GM18517 (cell line): ENCODE results near the gene CD6.
"Not testable (repeated sequence)": the region's sequence is repeated elsewhere in the genome, so short reads cannot be mapped to it uniquely, and the experiment has no call there.

Experiments
- ATAC-seq: cut with Tn5 transposase; IDR thresholded peaks from one replicate; pipeline ENCODE4 v1.9.1; 2021; ENCODE audit warnings: mild to moderate bottlenecking, moderate library complexity; ENCODE audit not compliant: unreplicated experiment

The CD6 gene

GRCh38 chr11:60951904-60952741, 19.4 kb upstream of the CD6 start, which contains the start of gene SLC15A3:
Gene SLC15A3, minus strand, starts transcription at chr11:60952176. Its CDS starts 625 bp downstream, at chr11:60951551.
- peak; percentile 65 for ATAC-seq

DNA sequence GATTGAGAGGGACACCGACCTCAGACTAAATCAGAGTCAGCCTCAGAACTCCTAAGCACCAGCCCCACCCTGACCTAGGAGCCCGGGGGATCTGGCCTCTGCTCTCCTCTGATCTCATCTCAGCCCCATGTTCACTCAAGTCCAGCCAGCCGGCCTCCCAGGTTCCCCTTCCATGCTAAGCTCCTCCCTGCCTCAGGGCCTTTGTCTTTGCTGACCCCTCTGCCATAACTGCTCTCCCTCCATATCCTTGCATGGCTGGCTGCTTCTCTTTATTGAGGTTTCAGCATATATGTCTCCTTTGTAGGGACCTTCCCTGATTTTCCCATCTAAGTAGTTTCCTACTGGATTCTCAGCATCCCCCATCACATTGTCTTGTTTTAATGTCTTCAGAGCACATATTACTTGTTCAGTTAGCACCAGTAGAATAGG, 18.7 kb upstream of the CD6 start:
- no peak for ATAC-seq

DNA sequence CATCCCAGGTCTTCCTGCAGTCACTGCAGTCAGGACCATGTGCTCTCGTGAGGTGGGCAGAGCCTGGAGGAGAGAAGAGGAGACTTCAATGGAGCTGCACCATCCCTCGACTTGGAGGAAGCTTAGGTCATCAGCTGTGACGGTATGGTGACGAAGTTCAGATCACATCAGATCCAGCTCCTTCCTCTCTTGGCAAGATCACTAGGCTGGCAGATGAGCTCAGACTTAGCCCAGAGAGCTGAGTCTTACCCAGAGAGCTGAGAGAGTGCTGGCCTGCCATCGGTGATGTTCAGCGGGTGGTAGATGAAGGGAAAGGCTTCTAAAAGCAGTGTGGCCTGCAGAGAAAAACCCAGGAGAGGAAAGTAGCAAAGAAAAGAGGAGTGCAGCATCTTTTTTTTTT, 17.7 kb upstream of the CD6 start:
- no peak for ATAC-seq

DNA sequence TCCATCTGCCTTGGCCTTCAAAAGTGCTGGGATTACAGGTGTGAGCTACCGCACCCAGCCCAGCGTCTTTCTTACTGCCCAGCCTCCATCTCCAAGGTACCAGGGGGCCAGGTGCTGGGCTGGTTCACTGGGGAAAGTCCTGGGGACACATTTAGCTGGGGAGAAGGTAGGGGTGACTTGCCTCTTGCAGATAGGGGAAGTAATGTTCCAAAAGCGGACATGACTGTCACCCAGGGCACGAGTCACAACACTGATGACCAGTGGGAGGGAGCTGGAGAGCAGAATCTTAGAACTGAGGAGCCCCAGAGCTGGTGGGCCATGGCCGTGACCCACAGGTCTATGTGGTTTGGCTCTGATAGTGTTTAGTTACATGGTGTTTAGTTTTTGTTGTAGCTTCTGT, 17.1 kb upstream of the CD6 start:
- ATAC-seq: no peak

DNA sequence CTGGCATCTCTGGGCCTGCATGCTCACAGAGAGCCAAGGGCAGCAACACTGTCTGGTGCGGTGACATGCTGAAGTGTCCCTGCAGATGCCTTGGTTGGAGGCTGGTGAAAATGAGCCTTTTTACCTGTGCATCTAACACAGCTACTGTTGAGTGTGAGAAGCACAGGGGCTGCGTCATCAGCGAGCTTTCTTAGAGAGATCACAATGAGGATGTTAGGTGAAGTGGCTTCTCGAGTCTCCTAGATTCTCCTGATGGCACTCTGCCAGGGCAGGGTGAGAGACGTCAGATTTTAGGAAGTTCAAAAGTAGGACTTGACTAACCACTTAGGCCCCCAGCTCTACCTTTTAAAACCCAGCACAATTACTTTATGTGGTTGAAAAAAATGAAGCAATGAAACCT, 15.9 kb upstream of the CD6 start:
- ATAC-seq: no peak

DNA sequence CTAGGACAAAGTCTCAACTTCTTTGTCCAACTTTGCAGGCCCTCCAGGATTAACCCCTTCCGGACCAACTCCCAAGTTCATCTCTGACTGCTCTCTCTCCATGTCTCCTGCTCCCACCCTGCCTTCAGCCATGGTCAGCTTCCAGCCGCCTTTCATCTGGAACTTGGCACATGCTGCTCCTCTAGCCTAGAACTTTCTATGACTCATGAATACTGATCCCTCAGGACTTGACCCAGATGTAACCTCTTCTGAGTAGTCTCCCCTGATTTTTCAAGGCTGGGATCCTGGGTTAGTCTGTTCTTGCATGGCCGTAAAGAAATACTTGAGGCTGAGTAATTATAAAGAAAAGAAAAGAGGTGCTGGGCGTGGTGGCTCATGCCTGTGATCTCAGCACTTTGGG, 14.3 kb upstream of the CD6 start:
- no peak for ATAC-seq

DNA sequence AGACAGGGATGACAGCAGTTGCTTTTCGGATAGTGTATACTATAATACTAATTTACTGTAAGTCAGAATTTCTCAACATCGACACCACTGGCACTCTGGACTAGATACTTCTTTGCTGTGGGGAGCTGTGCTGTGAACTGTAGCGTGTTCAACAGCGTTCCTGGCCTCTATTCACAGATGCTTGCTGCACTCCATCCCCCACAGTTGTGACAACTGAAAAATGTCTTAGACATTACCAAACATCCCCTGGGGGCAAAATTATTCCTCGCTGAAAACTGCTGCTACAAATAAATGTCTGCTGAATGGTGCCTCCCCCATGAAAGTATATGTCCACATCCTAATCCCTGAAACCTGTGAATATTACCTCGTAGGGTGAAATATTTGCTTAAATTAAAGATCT, 12.0 kb upstream of the CD6 start:
- ATAC-seq: no peak

DNA sequence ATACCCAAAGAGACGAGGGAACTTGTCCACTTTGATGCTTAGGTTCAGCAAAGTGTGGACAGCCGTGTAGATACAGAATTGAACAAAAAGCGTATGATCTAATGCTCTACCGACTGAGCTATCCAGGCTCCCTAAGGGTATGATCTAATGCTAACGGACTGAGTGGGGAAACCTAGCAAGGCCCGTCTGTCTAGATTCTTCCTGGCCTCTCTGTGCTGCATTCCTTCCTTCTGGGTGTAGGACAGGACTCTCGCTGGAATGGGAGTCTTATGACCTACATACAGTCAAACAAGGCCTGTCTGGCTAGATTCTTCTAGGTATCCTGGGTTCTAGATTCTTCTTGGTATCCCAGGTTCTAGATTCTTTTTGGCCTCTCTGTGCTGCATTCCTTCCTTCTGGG, 11.1 kb upstream of the CD6 start:
- no peak for ATAC-seq

DNA sequence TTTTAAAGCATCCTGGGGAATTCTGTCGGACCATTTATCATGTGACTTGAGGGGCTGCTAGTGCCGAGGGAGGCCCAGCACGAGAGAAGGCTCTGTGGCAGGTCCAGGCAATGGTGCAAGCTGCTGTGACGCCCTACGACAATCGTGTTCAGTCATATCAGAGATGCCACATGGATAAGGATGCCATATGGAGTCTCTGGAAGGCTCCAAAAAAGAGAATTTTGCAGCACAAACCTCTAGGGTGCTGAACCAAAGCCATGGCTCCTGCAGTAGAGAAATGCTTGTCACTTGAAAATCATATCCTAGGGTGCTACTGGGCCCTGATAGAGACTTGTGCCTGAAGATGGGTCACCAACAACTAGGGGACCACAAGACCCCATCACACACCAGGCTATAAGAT, 6.7 kb upstream of the CD6 start:
- ATAC-seq: no peak

DNA sequence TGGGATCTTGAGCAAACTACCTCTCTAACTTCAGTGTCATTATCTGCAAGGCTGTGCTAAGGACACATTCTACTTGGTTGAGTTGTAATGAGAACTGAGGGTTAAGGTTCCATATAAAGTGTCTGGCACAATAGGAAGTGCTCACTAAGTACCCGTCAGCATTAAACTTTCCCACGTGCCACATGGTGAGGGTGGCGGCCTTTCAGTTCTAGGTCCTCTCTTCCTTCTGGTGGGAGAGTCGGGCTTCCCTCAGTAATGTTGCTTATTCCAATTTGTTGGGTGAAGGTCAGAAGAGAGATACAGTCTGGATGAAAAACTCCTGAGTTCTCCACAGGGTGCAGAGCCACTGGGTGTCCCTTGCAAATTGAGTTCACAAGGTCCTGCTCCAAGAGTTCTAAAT, 4.6 kb upstream of the CD6 start:
- no peak for ATAC-seq

GRCh38 chr11:60968223-60968622, 3.3 kb upstream of the CD6 start:
- no peak for ATAC-seq

DNA sequence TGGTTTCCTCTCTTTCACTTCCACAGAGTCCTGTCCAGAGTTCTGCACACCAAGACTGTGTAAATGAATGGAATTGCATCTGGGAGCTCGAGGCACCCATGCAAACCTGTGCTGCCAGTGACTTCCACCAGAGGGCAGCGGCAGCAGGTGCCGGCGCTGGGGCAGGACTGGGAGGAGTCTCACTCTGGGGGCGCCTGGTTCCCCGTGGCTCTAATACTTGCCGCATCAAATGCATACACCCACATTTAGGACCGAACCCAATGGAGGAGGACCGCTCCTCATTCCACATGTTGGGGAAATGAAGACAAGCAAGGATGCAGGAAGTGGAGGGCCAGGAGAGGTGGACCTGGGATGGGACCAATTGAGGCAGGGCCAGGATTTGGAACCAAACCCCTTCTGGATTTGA, 1.1 kb upstream of the CD6 start:
- ATAC-seq: no peak

GRCh38 chr11:60970890-60971289, 590 bp upstream of the CD6 start:
- no peak for ATAC-seq

GRCh38 chr11:60972182-60973030, 926 bp downstream of the CD6 start:
- ATAC-seq: no peak

GRCh38 chr11:60973699-60974098, 2.2 kb downstream of the CD6 start:
- no peak for ATAC-seq

DNA sequence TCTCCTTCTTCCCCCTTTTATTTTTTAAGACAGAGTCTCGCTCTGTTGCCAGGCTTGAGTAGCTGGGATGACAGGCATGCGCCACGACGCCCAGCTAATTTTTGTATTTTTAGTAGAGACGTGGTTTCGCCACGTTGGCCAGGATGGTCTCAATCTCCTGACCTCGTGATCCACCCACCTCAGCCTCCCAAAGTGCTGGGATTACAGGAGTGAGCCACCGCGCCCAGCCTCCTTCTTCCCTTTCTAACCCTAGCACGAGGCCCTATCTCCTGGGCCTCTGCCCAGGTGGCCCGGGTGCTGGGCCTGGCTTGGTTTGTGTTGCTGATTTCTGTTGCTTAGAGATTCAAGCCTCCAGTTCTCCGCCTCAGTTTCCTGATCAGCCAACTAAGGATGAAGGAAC, 2.8 kb downstream of the CD6 start:
- not testable (repeated sequence) for ATAC-seq

- no peak for ATAC-seq
Measured at GRCh38 chr11:60974726-60975125, 3.2 kb downstream of the CD6 start.

DNA sequence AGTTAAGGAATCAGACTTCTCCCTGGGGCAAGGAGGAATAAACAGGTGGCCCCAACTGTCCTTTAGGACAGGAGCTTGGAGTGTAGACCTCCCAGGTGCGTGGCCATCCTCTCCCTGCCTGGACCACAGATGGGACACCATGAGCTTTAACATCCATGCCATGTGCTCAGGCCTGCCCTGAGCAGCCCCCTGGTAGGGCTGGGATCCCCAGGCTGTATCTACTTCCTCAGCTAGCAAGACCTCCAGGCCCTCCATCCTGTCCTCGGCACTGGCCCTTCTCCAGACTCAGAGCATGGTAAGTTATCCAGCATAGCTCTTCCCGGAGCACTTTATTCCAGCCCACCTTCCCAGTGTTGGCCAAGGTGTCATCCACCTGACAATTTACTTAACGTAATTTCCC, 5.7 kb downstream of the CD6 start:
- no peak for ATAC-seq

GRCh38 chr11:60977836-60978235, 6.4 kb downstream of the CD6 start:
- no peak for ATAC-seq

DNA sequence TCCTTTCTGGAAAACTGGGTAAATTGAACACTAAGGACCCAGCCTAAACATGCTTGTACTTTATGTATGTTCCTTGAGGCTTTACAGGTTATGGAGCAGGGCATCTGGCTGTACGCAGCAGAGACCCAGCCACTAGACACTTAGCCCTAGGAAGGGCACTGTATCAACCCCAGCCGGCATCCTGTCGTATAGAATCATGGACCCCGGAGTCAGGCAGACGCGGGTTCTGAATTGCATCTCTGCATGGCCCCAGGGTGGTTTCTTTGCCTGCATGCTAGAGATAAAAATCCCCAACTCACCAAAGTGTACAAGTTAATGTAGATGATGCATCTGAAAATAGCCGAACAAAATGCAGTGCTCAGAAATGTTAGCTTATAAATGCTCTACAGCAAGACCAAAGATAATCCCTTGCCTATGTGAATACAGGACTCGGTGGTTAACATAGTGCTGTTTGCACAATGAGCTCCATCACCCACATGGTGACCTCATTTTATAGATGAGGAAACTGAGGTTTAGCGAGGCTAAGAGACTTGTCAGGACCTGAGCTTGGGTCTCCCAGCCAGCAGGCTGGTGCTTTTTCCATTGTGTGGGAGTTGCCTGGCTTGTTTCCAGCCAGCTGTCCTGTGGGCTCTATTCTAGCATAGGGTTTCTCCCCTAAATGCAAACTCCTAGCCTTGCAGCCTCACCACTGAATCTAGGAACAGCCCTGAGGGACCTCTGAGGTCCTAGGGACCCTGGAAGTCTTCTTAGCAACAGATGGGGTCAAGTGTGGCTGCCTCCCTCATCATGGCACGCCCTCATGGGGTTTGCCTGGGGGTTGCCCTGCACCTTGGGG, 7.3 kb downstream of the CD6 start:
- no peak for ATAC-seq

- no peak for ATAC-seq
Measured at GRCh38 chr11:60981515-60981914, 10.0 kb downstream of the CD6 start.
